AG04450 (cell line): Measurements from ENCODE around the gene SPC24. TPM values are rescaled to one million over a fixed set of nuclear protein-coding genes. Genes with fewer than 3 reads are reported as not detected.

Source experiments
- CTCF ChIA-PET: fragments of 300-600, 350-600 bp; formaldehyde crosslinking; extraction: SDS; loops from one replicate; lab custom pipeline; 2022; ENCODE audit warnings: antibody characterized with exemption, inconsistent platforms; lab: Charles Lee
- POLR2A ChIA-PET: fragments of 350-600 bp; formaldehyde crosslinking; extraction: SDS; loops from one replicate; lab custom pipeline; 2021; ENCODE audit warnings: antibody characterized with exemption, inconsistent platforms; lab: Yijun Ruan, JAX
- DNase-seq: peaks from one replicate; pipeline ENCODE4 v3.0.0-alpha.2; 2011; ENCODE audit warnings: low read depth, low spot score
- H3K27ac ChIP-seq: one replicate; pipeline ENCODE4 v1.5.1; 2012; ENCODE audit warnings: low read depth, low read length, control low read depth
- H3K27me3 ChIP-seq: one replicate; pipeline ENCODE4 v1.6.0; 2012; ENCODE audit warnings: low read length; ENCODE audit not compliant: control insufficient read depth, insufficient read depth
- H3K4me3 ChIP-seq: 2 replicates; pipeline ENCODE4 v1.5.1; 2011; ENCODE audit warnings: mild to moderate bottlenecking, low read depth, low read length, control low read depth
- H3K9me3 ChIP-seq: 2 replicates; pipeline ENCODE4 v1.5.1; 2012; ENCODE audit warnings: low read length; ENCODE audit not compliant: control insufficient read depth, insufficient read depth
- polyA minus RNA-seq: library from RNA; depleted of rRNA, polyadenylated mRNA; stranded (reverse); fragments of >200 nt; gene quantifications from 2 replicates; pipeline ENCODE4 v1.2.3, GENCODE V29; 2011; rRNA and poly(A)+ RNA removed
- polyA plus RNA-seq: library from polyadenylated mRNA; depleted of rRNA; stranded (reverse); fragments of >200 nt; gene quantifications from 2 replicates; pipeline ENCODE4 v1.2.3, GENCODE V29; 2011; rRNA removed
- TF ChIP-seq, protein P1 (sequence below): IDR thresholded peaks from 2 replicates; pipeline ENCODE4 v1.5.1; 2011; ENCODE audit warnings: low read depth, low read length, control low read depth, inconsistent platforms

Gene SPC24
- 6.0 and 7.4 TPM in 2 replicates for polyA plus RNA-seq
- 20.1 and 28.1 TPM in 2 replicates for polyA minus RNA-seq

DNA sequence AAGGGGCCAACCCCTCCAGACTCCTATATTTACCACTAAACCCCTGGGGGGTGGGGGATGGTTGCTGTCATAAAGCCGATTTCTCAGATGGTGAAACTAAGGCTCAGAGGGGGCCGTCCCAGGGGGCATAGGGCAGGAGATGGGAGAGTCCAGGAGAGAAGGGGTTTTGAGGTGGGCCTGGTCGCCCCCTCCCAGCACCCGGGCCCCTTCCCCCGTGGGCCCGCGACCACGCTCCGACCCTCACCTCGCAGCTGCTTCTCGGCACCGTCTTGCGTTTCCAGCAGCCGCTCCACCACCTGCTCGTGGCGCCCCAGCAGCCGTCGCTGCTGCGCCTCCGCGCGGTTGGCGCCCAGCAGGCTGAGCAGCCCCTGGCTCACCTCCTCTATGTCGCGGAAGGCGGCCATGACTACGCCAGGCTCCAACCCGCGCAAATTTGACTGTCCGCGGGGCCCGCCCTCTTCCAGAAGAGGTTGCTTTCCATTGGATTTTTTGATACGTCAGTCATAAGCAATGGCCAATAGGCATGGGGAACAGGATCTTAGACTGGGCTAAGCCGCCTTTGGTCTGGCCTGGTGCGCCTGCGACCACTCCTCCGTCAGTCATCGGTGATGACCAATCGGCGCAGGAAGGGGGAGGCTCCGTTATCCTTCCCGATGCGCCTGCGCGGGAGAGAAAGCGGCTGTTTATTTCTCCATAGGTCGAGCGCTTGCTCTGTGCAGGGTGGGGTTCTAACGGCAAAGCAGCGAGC, at the start of gene SPC24:
Gene SPC24 (minus strand): TSS at position 410 of the 748 bp plus-strand sequence. CDS start 6 bp downstream, at position 404.
- peak within 1 kb of the TSS; percentile 11 for H3K27ac ChIP-seq
- TF ChIP-seq, protein P1, sequence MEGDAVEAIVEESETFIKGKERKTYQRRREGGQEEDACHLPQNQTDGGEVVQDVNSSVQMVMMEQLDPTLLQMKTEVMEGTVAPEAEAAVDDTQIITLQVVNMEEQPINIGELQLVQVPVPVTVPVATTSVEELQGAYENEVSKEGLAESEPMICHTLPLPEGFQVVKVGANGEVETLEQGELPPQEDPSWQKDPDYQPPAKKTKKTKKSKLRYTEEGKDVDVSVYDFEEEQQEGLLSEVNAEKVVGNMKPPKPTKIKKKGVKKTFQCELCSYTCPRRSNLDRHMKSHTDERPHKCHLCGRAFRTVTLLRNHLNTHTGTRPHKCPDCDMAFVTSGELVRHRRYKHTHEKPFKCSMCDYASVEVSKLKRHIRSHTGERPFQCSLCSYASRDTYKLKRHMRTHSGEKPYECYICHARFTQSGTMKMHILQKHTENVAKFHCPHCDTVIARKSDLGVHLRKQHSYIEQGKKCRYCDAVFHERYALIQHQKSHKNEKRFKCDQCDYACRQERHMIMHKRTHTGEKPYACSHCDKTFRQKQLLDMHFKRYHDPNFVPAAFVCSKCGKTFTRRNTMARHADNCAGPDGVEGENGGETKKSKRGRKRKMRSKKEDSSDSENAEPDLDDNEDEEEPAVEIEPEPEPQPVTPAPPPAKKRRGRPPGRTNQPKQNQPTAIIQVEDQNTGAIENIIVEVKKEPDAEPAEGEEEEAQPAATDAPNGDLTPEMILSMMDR = no peak
- H3K4me3 ChIP-seq = peak within 1 kb of the TSS; percentile 92
- H3K9me3 ChIP-seq = peaks cover under 1% of the 10 kb centered on the region; the same call in 1 of the 2 replicates
- POLR2A ChIA-PET = interaction anchor here (0.7 to 1.2 kb wide), 3 partner anchors 9 to 214 kb away, joined by 3 to 9 read pairs (median 6); no protein-coding TSS in a partner anchor
- DNase-seq = peak; percentile 98
- H3K27me3 ChIP-seq = no peaks in the 10 kb centered on the region
- CTCF ChIA-PET = interaction anchor here (2.2 kb wide), 1 partner anchor 29 kb away, joined by 10 read pairs; no protein-coding TSS in a partner anchor

GRCh38 chr19:11204943-11205349, 49.4 kb upstream of the SPC24 start:
- CTCF ChIA-PET = interaction anchor here (0.6 to 2.9 kb wide), 7 partner anchors 51 to 79 kb away, joined by 3 to 49 read pairs (median 5); no protein-coding TSS in a partner anchor
- Histone ChIP-seq H3K4me3 (no peak overlapping the region), H3K9me3 (no peaks in the 10 kb centered on the region), H3K27me3 (no peaks in the 10 kb centered on the region), H3K27ac (no peak overlapping the region)
- POLR2A ChIA-PET = interaction anchor here (0.7 kb wide), 1 partner anchor 15 kb away, joined by 4 read pairs; no protein-coding TSS in a partner anchor
- TF ChIP-seq, protein P1 = no peak
- no peak for DNase-seq

- Histone ChIP-seq H3K27ac (peak overlapping the region; percentile 31), H3K9me3 (no peaks in the 10 kb centered on the region), H3K27me3 (no peaks in the 10 kb centered on the region), H3K4me3 (no peak overlapping the region)
- ChIA-PET POLR2A (interaction anchor here (0.5 kb wide), 1 partner anchor 39 kb away, joined by 3 read pairs; no protein-coding TSS in a partner anchor), CTCF (interaction anchor here (0.8 to 2.3 kb wide), 7 partner anchors 12 to 168 kb away, joined by 3 to 49 read pairs (median 7); no protein-coding TSS in a partner anchor)
- TF ChIP-seq, protein P1 = no peak
- no peak for DNase-seq
These were observed 48.6 kb upstream of the SPC24 start for GRCh38 chr19:11204076-11204602.

DNA sequence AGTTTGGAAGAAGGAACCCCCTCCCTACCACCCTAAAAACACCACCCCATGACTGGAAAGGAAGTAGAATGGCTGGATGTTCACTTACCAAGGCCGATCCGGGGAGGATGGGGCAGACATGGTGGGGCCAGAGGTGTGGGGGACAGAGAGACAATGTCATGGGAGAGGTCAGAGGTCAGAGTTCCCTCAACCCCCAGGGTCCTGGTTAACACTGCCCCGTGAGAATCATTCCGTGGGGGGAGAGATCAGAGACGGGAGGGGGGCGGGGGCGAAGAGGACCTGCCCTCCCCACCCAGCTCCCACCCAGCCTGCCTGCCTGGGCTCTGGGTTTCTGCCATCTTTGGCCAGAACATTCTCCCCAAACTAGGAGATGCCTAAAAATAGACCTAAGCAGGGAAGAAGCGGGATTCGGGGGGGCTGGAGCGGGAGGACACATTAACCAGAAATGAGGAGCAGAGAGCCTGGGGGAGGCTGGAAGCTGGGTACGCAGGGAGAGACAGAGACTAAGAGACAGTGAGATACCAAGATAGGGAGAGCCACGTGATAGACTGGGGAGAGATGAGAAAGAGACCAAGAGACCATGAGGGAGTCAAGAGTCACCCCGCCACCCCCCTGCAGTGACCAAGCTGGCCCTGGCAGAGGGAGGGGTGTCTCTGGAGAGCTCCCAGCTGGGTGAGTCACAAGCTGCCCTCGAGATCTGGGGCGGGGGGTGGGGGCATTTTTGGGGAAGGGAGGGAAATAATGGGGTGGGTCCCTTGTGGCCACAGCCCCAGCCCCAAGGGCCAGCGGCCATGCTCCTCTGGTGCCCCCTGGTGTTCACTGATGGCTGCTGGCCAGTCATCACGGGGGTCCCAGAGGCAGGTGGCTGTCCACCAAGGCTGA, 47.9 kb upstream of the SPC24 start:
- TF ChIP-seq, protein P1 = peak; percentile 87
- DNase-seq = peak; percentile 30
- peak overlapping the region; percentile 73 for H3K27ac ChIP-seq
- ChIA-PET POLR2A (no interaction called here), CTCF (interaction anchor here (0.5 to 2.3 kb wide), 13 partner anchors 11 to 313 kb away, joined by 3 to 49 read pairs (median 4); no protein-coding TSS in a partner anchor)
- no peak overlapping the region for H3K4me3 ChIP-seq
- H3K27me3 ChIP-seq = no peaks in the 10 kb centered on the region
- H3K9me3 ChIP-seq = no peaks in the 10 kb centered on the region
